ENCODE results near the gene FAM221A.

The FAM221A gene

DNA sequence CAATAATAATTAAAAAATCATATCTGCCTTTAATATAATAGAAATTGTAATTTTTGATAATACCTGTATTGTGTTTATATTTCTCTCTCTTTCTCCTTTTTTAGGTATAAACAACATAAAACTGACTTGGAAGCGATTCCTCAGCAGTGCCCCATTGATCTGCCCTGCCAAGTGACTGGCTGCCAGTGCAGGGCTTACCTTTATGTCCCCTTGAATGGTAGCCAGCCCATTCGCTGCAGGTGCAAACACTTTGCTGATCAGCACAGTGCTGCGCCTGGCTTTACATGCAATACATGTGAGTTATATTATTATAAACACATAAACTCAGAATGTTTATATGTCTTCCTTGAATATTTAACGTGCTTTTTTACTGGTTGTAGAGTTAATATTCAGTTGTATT, 9.2 kb downstream of the FAM221A start:
- no peaks in the 10 kb centered on the region for H3K27me3 ChIP-seq (ENCODE audit: insufficient read depth, low read length, poor library complexity)
- no peak for DNase-seq
- H4K20me1 ChIP-seq (ENCODE audit: insufficient read depth, low read length) = no peaks in the 10 kb centered on the region
- H3K79me2 ChIP-seq (ENCODE audit: insufficient read depth, low read length) = peaks cover 13% of the 10 kb centered on the region
- H3K4me2 ChIP-seq (ENCODE audit: insufficient read depth, low read length) = no peak overlapping the region
- H3K36me3 ChIP-seq (ENCODE audit: insufficient read depth, low read length) = peaks cover 20% of the 10 kb centered on the region; the same call in 1 of the 2 replicates
- no peak overlapping the region for H2AFZ ChIP-seq (ENCODE audit: low read depth, low read length)
- no peaks in the 10 kb centered on the region for H3K9me3 ChIP-seq (ENCODE audit: insufficient read depth, low read length, severe bottlenecking)
- no peak overlapping the region for H3K4me3 ChIP-seq (ENCODE audit: low read depth in 1 of 2, low read length in 2 of 2)
- no peak for ATAC-seq (ENCODE audit: insufficient read depth, low read depth)
- no peak for TF ChIP-seq EZH2 (IDR thresholded peaks at IDR 0.05; ENCODE audit: borderline replicate concordance, low read depth, low read length, severe bottlenecking)
- TF ChIP-seq, protein P1, sequence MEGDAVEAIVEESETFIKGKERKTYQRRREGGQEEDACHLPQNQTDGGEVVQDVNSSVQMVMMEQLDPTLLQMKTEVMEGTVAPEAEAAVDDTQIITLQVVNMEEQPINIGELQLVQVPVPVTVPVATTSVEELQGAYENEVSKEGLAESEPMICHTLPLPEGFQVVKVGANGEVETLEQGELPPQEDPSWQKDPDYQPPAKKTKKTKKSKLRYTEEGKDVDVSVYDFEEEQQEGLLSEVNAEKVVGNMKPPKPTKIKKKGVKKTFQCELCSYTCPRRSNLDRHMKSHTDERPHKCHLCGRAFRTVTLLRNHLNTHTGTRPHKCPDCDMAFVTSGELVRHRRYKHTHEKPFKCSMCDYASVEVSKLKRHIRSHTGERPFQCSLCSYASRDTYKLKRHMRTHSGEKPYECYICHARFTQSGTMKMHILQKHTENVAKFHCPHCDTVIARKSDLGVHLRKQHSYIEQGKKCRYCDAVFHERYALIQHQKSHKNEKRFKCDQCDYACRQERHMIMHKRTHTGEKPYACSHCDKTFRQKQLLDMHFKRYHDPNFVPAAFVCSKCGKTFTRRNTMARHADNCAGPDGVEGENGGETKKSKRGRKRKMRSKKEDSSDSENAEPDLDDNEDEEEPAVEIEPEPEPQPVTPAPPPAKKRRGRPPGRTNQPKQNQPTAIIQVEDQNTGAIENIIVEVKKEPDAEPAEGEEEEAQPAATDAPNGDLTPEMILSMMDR (IDR thresholded peaks at IDR 0.05; ENCODE audit: borderline replicate concordance, extremely low read depth, low read length, poor library complexity, severe bottlenecking) = no peak
- H3K4me1 ChIP-seq (ENCODE audit: insufficient read depth, low read length) = no peaks in the 10 kb centered on the region
- H3K27ac ChIP-seq (ENCODE audit: low read length) = no peak overlapping the region
- H3K9ac ChIP-seq (ENCODE audit: low read depth, low read length) = no peak overlapping the region

DNA sequence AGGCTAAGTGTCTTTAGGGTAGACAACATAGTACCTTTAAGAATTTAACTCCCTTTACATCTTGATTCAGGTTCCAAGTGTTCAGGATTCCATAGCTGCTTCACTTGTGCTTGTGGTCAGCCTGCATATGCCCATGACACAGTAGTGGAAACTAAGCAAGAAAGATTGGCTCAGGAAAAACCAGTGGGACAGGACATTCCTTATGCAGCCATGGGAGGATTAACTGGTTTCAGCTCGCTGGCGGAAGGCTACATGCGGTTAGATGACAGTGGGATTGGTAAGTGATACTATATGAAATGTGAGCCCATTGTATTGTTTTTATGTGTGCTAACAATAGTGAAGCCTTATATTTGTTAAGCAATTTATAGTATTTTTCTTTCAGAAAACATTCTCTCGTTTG, 11.3 kb downstream of the FAM221A start:
- Histone ChIP-seq H3K4me1 (ENCODE audit: insufficient read depth, low read length) (no peaks in the 10 kb centered on the region), H3K9me3 (ENCODE audit: insufficient read depth, low read length, severe bottlenecking) (no peaks in the 10 kb centered on the region), H3K27me3 (ENCODE audit: insufficient read depth, low read length, poor library complexity) (no peaks in the 10 kb centered on the region), H3K4me2 (ENCODE audit: insufficient read depth, low read length) (no peak overlapping the region), H3K4me3 (ENCODE audit: low read depth in 1 of 2, low read length in 2 of 2) (no peak overlapping the region), H4K20me1 (ENCODE audit: insufficient read depth, low read length) (no peaks in the 10 kb centered on the region), H3K36me3 (ENCODE audit: insufficient read depth, low read length) (peaks cover 26% of the 10 kb centered on the region; the same call in 1 of the 2 replicates), H3K27ac (ENCODE audit: low read length) (no peak overlapping the region), H3K9ac (ENCODE audit: low read depth, low read length) (no peak overlapping the region), H3K79me2 (ENCODE audit: insufficient read depth, low read length) (peaks cover 7% of the 10 kb centered on the region; the same call in 1 of the 2 replicates), H2AFZ (ENCODE audit: low read depth, low read length) (no peak overlapping the region)
- no peak for TF ChIP-seq EZH2 (IDR thresholded peaks at IDR 0.05; ENCODE audit: borderline replicate concordance, low read depth, low read length, severe bottlenecking)
- TF ChIP-seq, protein P1 (IDR thresholded peaks at IDR 0.05; ENCODE audit: borderline replicate concordance, extremely low read depth, low read length, poor library complexity, severe bottlenecking) = no peak
- DNase-seq = no peak
- ATAC-seq (ENCODE audit: insufficient read depth, low read depth) = no peak

DNA sequence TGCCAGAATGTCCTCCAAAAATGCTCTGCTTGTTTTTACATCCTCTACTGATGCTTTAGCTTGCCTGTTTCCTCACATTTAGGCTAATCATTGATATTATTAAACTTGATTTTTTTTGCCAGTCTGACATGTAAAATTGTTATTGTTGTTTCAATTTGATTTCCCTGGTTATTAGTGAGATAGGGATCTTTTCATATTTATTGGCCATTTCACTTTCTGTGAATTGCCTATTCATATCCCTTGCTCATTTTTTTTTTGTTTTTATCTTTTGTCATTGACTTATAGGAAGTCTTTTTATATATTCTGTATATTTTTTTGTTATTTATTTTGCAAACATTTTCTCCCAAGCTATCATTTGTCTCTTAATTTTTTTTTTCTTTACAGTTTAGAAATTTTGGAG, 13.2 kb downstream of the FAM221A start:
- H3K36me3 ChIP-seq (ENCODE audit: insufficient read depth, low read length) = peaks cover 29% of the 10 kb centered on the region; the same call in 1 of the 2 replicates
- TF ChIP-seq, protein P1 (IDR thresholded peaks at IDR 0.05; ENCODE audit: borderline replicate concordance, extremely low read depth, low read length, poor library complexity, severe bottlenecking) = no peak
- TF ChIP-seq EZH2 (IDR thresholded peaks at IDR 0.05; ENCODE audit: borderline replicate concordance, low read depth, low read length, severe bottlenecking) = no peak
- ATAC-seq (ENCODE audit: insufficient read depth, low read depth) = no peak

More for the DNA sequence above, 13.2 kb downstream of the FAM221A start:
- Histone ChIP-seq H3K27ac (ENCODE audit: low read length) (no peak overlapping the region), H3K4me1 (ENCODE audit: insufficient read depth, low read length) (no peaks in the 10 kb centered on the region), H3K79me2 (ENCODE audit: insufficient read depth, low read length) (no peaks in the 10 kb centered on the region), H3K27me3 (ENCODE audit: insufficient read depth, low read length, poor library complexity) (no peaks in the 10 kb centered on the region), H2AFZ (ENCODE audit: low read depth, low read length) (no peak overlapping the region), H4K20me1 (ENCODE audit: insufficient read depth, low read length) (0 out of 2 replicates have a peak, but pooled peaks cover 4% of the 10 kb centered on the region), H3K4me2 (ENCODE audit: insufficient read depth, low read length) (no peak overlapping the region), H3K9ac (ENCODE audit: low read depth, low read length) (no peak overlapping the region), H3K4me3 (ENCODE audit: low read depth in 1 of 2, low read length in 2 of 2) (no peak overlapping the region), H3K9me3 (ENCODE audit: insufficient read depth, low read length, severe bottlenecking) (no peaks in the 10 kb centered on the region)
- no peak for DNase-seq

All from DND-41 (cell line).